Articular chondrocyte of knee joint (primary cell): Measurements from ENCODE around the gene FHOD3. TPM values are rescaled to one million over a fixed set of nuclear protein-coding genes. Genes with fewer than 3 reads are reported as not detected.

ENCODE experiments used
- total RNA-seq: library from RNA; depleted of rRNA; stranded (reverse); fragments of >200 nt; gene quantifications from 2 replicates; pipeline ENCODE4 v1.2.3, GENCODE V29; 2012

The FHOD3 gene
- total RNA-seq, result 38.3 and 49.9 TPM in 2 replicates

DNA sequence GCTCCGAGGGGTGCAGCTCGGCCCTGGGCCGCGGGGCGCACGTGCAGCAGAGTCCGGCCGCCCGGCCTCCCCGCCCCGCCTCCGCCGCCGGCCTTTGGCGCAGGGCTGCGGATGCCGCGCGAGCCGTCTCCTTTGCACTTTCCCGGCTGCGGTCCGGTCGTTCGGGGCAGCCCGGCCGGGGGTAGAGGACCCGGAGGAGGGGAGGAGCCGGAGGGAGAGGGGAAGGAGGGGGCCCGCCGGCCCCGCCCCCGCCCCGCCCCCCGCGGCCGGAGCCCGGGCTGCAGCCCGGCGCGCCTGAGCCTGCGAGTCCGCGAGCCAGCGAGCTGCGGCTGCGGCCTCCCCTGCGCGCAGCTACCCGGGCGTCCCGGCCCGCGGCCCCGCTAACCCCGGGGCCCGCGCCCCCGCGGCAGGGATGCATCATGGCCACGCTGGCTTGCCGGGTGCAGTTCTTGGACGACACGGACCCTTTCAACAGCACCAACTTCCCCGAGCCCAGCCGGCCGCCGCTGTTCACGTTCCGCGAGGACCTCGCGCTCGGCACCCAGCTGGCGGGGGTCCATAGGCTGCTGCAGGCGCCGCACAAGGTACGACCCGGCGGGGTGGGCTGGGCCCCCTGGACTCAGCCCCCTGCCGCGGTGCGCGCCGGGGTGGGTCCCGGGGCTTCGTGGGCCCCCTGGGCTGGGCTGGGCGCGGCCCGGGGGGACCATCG is at the start of gene FHOD3:
TSS of gene FHOD3 (plus strand) at position 297 of the 709 bp plus-strand sequence. CDS start at position 420, 123 bp downstream.

DNA sequence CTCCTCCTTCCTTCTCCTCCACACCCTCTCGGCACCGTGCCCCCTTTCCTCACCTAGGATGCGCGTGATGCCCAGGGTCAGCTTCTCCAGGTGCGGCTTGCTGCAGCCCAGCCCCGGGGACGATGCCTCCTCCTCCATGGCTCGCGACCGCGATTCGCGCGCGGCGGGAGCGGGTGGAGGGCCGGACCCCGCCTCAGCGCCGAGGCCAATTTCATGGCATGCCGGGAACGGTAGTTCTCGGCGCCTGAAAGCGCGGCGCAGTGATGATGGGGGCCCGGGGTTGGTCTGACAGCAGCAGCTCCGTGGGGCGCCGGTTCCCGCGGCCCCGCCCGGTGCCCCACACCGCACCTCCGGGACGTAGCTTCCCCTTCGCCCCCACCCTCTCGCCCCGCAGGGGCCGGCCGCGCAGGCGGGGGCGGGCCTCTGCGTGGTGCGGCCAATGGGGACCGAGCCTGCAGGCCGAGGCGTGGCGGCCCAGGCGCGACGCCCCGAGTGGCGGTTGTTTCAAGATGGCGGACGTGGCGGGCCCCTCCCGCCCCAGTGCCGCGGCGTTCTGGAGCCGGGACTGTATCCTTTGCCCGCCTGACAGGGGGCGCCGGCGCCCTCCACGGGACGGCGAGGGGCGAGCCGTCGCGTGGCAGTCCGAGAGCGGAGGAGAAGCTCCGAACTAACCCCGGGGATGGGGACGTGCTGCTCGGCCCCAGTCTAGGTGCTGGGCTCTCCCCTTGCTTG is 531.3 kb downstream of the FHOD3 start, which contains the start of the genes KIAA1328 and TPGS2:
TSS of gene KIAA1328 (plus strand) at position 498 of the 732 bp plus-strand sequence. CDS start at position 510, 12 bp downstream.
TSS of gene TPGS2 (minus strand) at position 373 of the 732 bp plus-strand sequence. CDS start at position 138, 235 bp downstream.

Other genes with a start within 250 kb of the FHOD3 start
- 48.1 and 48.3 TPM in 2 replicates for gene RPRD1A, start 230.2 kb upstream of the FHOD3 start, total RNA-seq
- gene SLC39A6, start 168.4 kb upstream of the FHOD3 start, total RNA-seq, result 126 and 130 TPM in 2 replicates
- gene ELP2, start 167.8 kb upstream of the FHOD3 start, total RNA-seq, result 112 and 129 TPM in 2 replicates
- gene MOCOS, start 110.2 kb upstream of the FHOD3 start, total RNA-seq, result 10.6 and 12.5 TPM in 2 replicates